ENCODE data around the gene BRD4.

DNA sequence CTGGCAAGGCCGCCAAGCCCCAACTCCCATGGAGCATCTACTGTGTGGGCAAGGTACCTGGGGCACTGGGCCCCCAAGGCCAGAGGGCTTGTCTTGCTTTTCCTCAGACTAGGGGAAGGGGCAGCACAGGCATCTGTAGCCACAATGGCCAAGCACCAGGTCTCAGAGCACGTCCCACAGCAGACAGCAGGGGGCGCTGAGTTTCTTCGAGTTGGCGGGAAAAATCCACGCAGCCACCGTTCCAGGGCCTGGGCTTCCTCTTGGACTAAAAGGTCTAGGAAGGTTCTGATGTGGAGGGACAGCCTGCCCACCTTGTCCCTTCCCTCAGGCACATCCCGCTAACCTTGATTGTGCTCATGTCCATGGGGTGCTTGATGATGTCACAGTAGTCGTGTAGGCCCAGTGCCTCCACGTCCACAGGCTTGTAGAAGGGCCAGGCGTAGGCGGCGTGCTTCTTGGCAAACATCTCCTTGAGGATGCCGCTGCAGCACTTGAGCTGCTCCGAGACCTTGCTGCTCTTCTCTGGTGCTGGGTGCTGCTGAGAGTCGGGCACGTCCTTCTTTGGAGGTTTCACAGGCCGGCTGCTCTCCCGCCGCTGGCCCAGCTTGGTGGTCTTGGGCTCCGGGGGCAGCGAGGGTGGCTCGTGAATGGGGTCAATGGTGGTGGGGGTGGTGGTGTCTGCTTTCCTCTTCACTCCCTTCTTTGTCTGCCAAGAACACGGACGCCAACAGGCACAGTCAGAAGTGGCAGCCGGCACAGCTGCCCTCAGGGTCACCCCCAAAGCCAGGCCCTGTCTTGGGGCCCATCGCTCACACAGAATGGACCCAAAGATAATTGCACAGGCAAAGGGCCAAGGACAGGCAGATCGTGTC is 68.0 kb downstream of the BRD4 start:
- TF ChIP-seq, protein P1, sequence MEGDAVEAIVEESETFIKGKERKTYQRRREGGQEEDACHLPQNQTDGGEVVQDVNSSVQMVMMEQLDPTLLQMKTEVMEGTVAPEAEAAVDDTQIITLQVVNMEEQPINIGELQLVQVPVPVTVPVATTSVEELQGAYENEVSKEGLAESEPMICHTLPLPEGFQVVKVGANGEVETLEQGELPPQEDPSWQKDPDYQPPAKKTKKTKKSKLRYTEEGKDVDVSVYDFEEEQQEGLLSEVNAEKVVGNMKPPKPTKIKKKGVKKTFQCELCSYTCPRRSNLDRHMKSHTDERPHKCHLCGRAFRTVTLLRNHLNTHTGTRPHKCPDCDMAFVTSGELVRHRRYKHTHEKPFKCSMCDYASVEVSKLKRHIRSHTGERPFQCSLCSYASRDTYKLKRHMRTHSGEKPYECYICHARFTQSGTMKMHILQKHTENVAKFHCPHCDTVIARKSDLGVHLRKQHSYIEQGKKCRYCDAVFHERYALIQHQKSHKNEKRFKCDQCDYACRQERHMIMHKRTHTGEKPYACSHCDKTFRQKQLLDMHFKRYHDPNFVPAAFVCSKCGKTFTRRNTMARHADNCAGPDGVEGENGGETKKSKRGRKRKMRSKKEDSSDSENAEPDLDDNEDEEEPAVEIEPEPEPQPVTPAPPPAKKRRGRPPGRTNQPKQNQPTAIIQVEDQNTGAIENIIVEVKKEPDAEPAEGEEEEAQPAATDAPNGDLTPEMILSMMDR (IDR thresholded peaks at IDR 0.05), result peak; percentile 73 to 85 (median 78)
- TF ChIP-seq EP300 (IDR thresholded peaks at IDR 0.05; ENCODE audit: low read depth) (no peak), POLR2A (IDR thresholded peaks at IDR 0.05) (no peak), POLR2AphosphoS5 (IDR thresholded peaks at IDR 0.05) (peak in 2 of 3 donors; percentile 16 to 27)
